Trophoblast cell (in vitro differentiated cells and primary cell): ENCODE data around the gene ACSF2.

Experiments used
- DNase-seq, 2 donors: peaks; one replicate each; pipeline ENCODE4 v3.0.0-alpha.2; 2016
- H2AFZ ChIP-seq: 2 replicates; pipeline ENCODE4 v1.6.1; 2013; ENCODE audit warnings: low read length, moderate library complexity, mild to moderate bottlenecking; ENCODE audit not compliant: insufficient read depth, poor library complexity
- H2AK5ac ChIP-seq: 2 replicates; pipeline ENCODE4 v1.6.1; 2013; ENCODE audit warnings: mild to moderate bottlenecking, low read length
- H2BK120ac ChIP-seq: 2 replicates; pipeline ENCODE4 v1.6.1; 2013; ENCODE audit warnings: low read length, mild to moderate bottlenecking, moderate library complexity; ENCODE audit not compliant: insufficient read depth, poor library complexity
- H2BK12ac ChIP-seq: 2 replicates; pipeline ENCODE4 v1.6.1; 2013; ENCODE audit warnings: mild to moderate bottlenecking, low read length, moderate library complexity
- H2BK5ac ChIP-seq: 2 replicates; pipeline ENCODE4 v1.6.1; 2013; ENCODE audit warnings: low read length, low read depth, moderate library complexity, mild to moderate bottlenecking; ENCODE audit not compliant: poor library complexity
- H3K14ac ChIP-seq: 2 replicates; pipeline ENCODE4 v1.6.1; 2013; ENCODE audit warnings: mild to moderate bottlenecking, low read length
- H3K18ac ChIP-seq: 2 replicates; pipeline ENCODE4 v1.6.1; 2013; ENCODE audit warnings: mild to moderate bottlenecking, low read length
- H3K23ac ChIP-seq: 2 replicates; pipeline ENCODE4 v1.6.1; 2013; ENCODE audit warnings: low read length
- H3K27ac ChIP-seq: 2 replicates; pipeline ENCODE4 v1.5.1; 2013; ENCODE audit warnings: low read depth, mild to moderate bottlenecking, inconsistent platforms, low read length, moderate library complexity
- H3K27me3 ChIP-seq: 2 replicates; pipeline ENCODE4 v1.6.1; 2013; ENCODE audit warnings: inconsistent platforms, mild to moderate bottlenecking, low read length, moderate library complexity; ENCODE audit not compliant: insufficient read depth
- H3K36me3 ChIP-seq, 2 experiments: 1 replicate in 1 of 2; 2 replicates in 1 of 2; pipeline ENCODE4 v1.6.1; 2013; ENCODE audit warnings: low read length in 2 of 2, mild to moderate bottlenecking in 2 of 2, moderate library complexity in 1 of 2; ENCODE audit not compliant: insufficient read depth in 2 of 2, control insufficient read depth in 1 of 2
- H3K4ac ChIP-seq: 2 replicates; pipeline ENCODE4 v1.6.1; 2013; ENCODE audit warnings: low read depth, mild to moderate bottlenecking, low read length, moderate library complexity
- H3K4me1 ChIP-seq, 2 experiments: 1 replicate in 1 of 2; 2 replicates in 1 of 2; pipeline ENCODE4 v1.6.1; 2013; ENCODE audit warnings: low read length in 2 of 2, mild to moderate bottlenecking in 2 of 2, moderate library complexity in 1 of 2; ENCODE audit not compliant: insufficient read depth in 2 of 2, control insufficient read depth in 1 of 2
- H3K4me2 ChIP-seq: 2 replicates; pipeline ENCODE4 v1.6.1; 2013; ENCODE audit warnings: inconsistent platforms, mild to moderate bottlenecking, low read length, moderate library complexity
- H3K4me3 ChIP-seq: 2 replicates; pipeline ENCODE4 v1.5.1; 2013; ENCODE audit warnings: mild to moderate bottlenecking, low read depth, low read length, inconsistent platforms
- H3K79me1 ChIP-seq: one replicate; pipeline ENCODE4 v1.6.1; 2013; ENCODE audit warnings: low read length
- H3K79me2 ChIP-seq: 2 replicates; pipeline ENCODE4 v1.6.1; 2013; ENCODE audit warnings: low read length, mild to moderate bottlenecking; ENCODE audit not compliant: control insufficient read depth, insufficient read depth, poor library complexity
- H3K9ac ChIP-seq: 2 replicates; pipeline ENCODE4 v1.6.1; 2013; ENCODE audit warnings: mild to moderate bottlenecking, low read length
- H3K9me3 ChIP-seq: 2 replicates; pipeline ENCODE4 v1.6.1; 2013; ENCODE audit warnings: low read depth, mild to moderate bottlenecking, control low read depth, inconsistent platforms, low read length; ENCODE audit not compliant: insufficient read depth
- H4K12ac ChIP-seq: 2 replicates; pipeline ENCODE4 v1.6.1; 2013; ENCODE audit warnings: low read depth, mild to moderate bottlenecking, low read length, moderate library complexity
- H4K8ac ChIP-seq: 2 replicates; pipeline ENCODE4 v1.6.1; 2013; ENCODE audit warnings: low read depth, mild to moderate bottlenecking, low read length, moderate library complexity
- H4K91ac ChIP-seq: one replicate; pipeline ENCODE4 v1.6.1; 2013; ENCODE audit warnings: low read depth, mild to moderate bottlenecking, low read length, moderate library complexity
- WGBS: extraction: QIAGEN DNeasy Blood & Tissue Kit; methylation state at CpG from one replicate; pipeline ENCODE4 v1.1.7; 2013; ENCODE audit warnings: missing lambda C conversion rate; ENCODE audit not compliant: insufficient read length, insufficient coverage; ENCODE audit errors: extremely low coverage; 5-methylcytosine and 5-hydroxymethylcytosine counted together

Gene ACSF2

GRCh38 chr17:50478391-50479381 is 52.7 kb downstream of the ACSF2 start, which contains the start of gene RSAD1:
Gene RSAD1 (plus strand): TSS chr17:50478860. CDS start chr17:50478885, 25 bp downstream.
- no peaks in the 10 kb centered on the region for H3K27me3 ChIP-seq

GRCh38 chr17:50479522-50480141 is 53.6 kb downstream of the ACSF2 start:
- H2BK12ac ChIP-seq: no peak overlapping the region
- H3K14ac ChIP-seq: no peak overlapping the region
- H3K4ac ChIP-seq: no peak overlapping the region
- no peak overlapping the region for H4K12ac ChIP-seq
- DNase-seq: peak; percentile 70 to 77
- no peak overlapping the region for H2AK5ac ChIP-seq
- H3K18ac ChIP-seq: no peak overlapping the region
- H3K36me3 ChIP-seq: peaks cover 20 to 21% of the 10 kb centered on the region in 2 experiments
- no peaks in the 10 kb centered on the region for H3K9me3 ChIP-seq
- H3K9ac ChIP-seq: no peak overlapping the region
- peak overlapping the region; percentile 42 for H2AFZ ChIP-seq
- H3K4me2 ChIP-seq: peak overlapping the region; percentile 99
- peaks cover 4% of the 10 kb centered on the region for H3K79me2 ChIP-seq
- H3K4me3 ChIP-seq: peak overlapping the region; percentile 38
- H3K23ac ChIP-seq: no peak overlapping the region
- no peak overlapping the region for H4K91ac ChIP-seq
- no peak overlapping the region for H2BK5ac ChIP-seq
- no peak overlapping the region for H4K8ac ChIP-seq
- H2BK120ac ChIP-seq: no peak overlapping the region
- H3K27ac ChIP-seq: no peak overlapping the region
- H3K27me3 ChIP-seq: no peaks in the 10 kb centered on the region
- no CpG with 5 or more reads among the region's 19 CpGs for WGBS
- peaks cover 1% of the 10 kb centered on the region for H3K79me1 ChIP-seq
- H3K4me1 ChIP-seq: peaks cover 4 to 9% of the 10 kb centered on the region in 2 experiments

More at GRCh38 chr17:50478391-50479381, 52.7 kb downstream of the ACSF2 start, which contains the start of gene RSAD1:
- Histone ChIP-seq H2AK5ac (peak within 1 kb of the TSS; percentile 30), H4K91ac (peak within 1 kb of the TSS; percentile 67), H3K23ac (no peak within 1 kb of the TSS), H3K4me1 (peaks cover 4 to 9% of the 10 kb centered on the region in 2 experiments), H3K79me1 (peaks cover 1% of the 10 kb centered on the region), H3K4me2 (peak within 1 kb of the TSS; percentile 99), H3K9ac (peak within 1 kb of the TSS; percentile 83), H3K14ac (peak within 1 kb of the TSS; percentile 57), H2BK5ac (peak within 1 kb of the TSS; percentile 1), H2BK12ac (peak within 1 kb of the TSS; percentile 18), H3K27ac (peak within 1 kb of the TSS; percentile 69), H4K8ac (peak within 1 kb of the TSS; percentile 93), H3K9me3 (no peaks in the 10 kb centered on the region), H3K4me3 (peak within 1 kb of the TSS; percentile 91), H2AFZ (peak within 1 kb of the TSS; percentile 86), H2BK120ac (peak within 1 kb of the TSS; percentile 82), H4K12ac (peak within 1 kb of the TSS; percentile 91), H3K36me3 (peaks cover 19 to 21% of the 10 kb centered on the region in 2 experiments), H3K79me2 (peaks cover 4% of the 10 kb centered on the region), H3K4ac (peak within 1 kb of the TSS; percentile 9), H3K18ac (peak within 1 kb of the TSS; percentile 70)
- DNase-seq: peak; percentile 88 to 90
- no CpG with 5 or more reads among the region's 75 CpGs for WGBS

GRCh38 chr17:50480142-50480764 is 54.2 kb downstream of the ACSF2 start:
- WGBS: no CpG with 5 or more reads among the region's 7 CpGs

GRCh38 chr17:50480854-50481490 is 55.0 kb downstream of the ACSF2 start:
- Histone ChIP-seq H3K9me3 (no peaks in the 10 kb centered on the region), H3K9ac (no peak overlapping the region), H3K27ac (no peak overlapping the region), H2BK12ac (no peak overlapping the region), H3K27me3 (no peaks in the 10 kb centered on the region), H4K8ac (no peak overlapping the region), H3K4me3 (no peak overlapping the region), H3K14ac (no peak overlapping the region), H3K36me3 (peaks cover 21 to 23% of the 10 kb centered on the region in 2 experiments), H3K79me2 (peaks cover 4% of the 10 kb centered on the region), H2BK120ac (no peak overlapping the region), H3K4me2 (no peak overlapping the region), H3K4me1 (peaks cover 4 to 9% of the 10 kb centered on the region in 2 experiments), H2AFZ (no peak overlapping the region), H3K23ac (no peak overlapping the region), H3K4ac (no peak overlapping the region), H4K12ac (no peak overlapping the region), H3K18ac (no peak overlapping the region), H2BK5ac (no peak overlapping the region), H3K79me1 (peaks cover 1% of the 10 kb centered on the region), H2AK5ac (no peak overlapping the region), H4K91ac (no peak overlapping the region)
- no CpG with 5 or more reads among the region's 2 CpGs for WGBS
- no peak for DNase-seq

More at GRCh38 chr17:50480142-50480764, 54.2 kb downstream of the ACSF2 start:
- H3K4me3 ChIP-seq: no peak overlapping the region
- DNase-seq: no peak
- H2BK12ac ChIP-seq: no peak overlapping the region
- H4K12ac ChIP-seq: no peak overlapping the region
- H3K79me2 ChIP-seq: peaks cover 4% of the 10 kb centered on the region
- no peak overlapping the region for H3K4me2 ChIP-seq
- H3K27me3 ChIP-seq: no peaks in the 10 kb centered on the region
- H4K8ac ChIP-seq: no peak overlapping the region
- peaks cover 22 to 23% of the 10 kb centered on the region in 2 experiments for H3K36me3 ChIP-seq
- H3K14ac ChIP-seq: no peak overlapping the region
- no peaks in the 10 kb centered on the region for H3K9me3 ChIP-seq
- no peak overlapping the region for H3K27ac ChIP-seq
- no peak overlapping the region for H3K23ac ChIP-seq
- H2AK5ac ChIP-seq: no peak overlapping the region
- no peak overlapping the region for H2AFZ ChIP-seq
- peaks cover 4 to 9% of the 10 kb centered on the region in 2 experiments for H3K4me1 ChIP-seq
- H2BK5ac ChIP-seq: no peak overlapping the region
- H2BK120ac ChIP-seq: no peak overlapping the region
- H3K9ac ChIP-seq: peak overlapping the region; percentile 39
- no peak overlapping the region for H3K4ac ChIP-seq
- no peak overlapping the region for H4K91ac ChIP-seq
- H3K18ac ChIP-seq: no peak overlapping the region
- H3K79me1 ChIP-seq: peaks cover 1% of the 10 kb centered on the region
